GM12874 (cell line): Measurements from ENCODE around the gene RAE1.

ENCODE experiments used
- TF ChIP-seq, protein P1 (sequence below): IDR thresholded peaks from 2 replicates; pipeline ENCODE4 v1.5.1; 2011; ENCODE audit warnings: low read depth, mild to moderate bottlenecking, control low read depth, low read length, moderate library complexity; ENCODE audit not compliant: insufficient read depth

The RAE1 gene

GRCh38 chr20:57398231-57398821, 47.3 kb downstream of the RAE1 start:
- TF ChIP-seq, protein P1, sequence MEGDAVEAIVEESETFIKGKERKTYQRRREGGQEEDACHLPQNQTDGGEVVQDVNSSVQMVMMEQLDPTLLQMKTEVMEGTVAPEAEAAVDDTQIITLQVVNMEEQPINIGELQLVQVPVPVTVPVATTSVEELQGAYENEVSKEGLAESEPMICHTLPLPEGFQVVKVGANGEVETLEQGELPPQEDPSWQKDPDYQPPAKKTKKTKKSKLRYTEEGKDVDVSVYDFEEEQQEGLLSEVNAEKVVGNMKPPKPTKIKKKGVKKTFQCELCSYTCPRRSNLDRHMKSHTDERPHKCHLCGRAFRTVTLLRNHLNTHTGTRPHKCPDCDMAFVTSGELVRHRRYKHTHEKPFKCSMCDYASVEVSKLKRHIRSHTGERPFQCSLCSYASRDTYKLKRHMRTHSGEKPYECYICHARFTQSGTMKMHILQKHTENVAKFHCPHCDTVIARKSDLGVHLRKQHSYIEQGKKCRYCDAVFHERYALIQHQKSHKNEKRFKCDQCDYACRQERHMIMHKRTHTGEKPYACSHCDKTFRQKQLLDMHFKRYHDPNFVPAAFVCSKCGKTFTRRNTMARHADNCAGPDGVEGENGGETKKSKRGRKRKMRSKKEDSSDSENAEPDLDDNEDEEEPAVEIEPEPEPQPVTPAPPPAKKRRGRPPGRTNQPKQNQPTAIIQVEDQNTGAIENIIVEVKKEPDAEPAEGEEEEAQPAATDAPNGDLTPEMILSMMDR = no peak

DNA sequence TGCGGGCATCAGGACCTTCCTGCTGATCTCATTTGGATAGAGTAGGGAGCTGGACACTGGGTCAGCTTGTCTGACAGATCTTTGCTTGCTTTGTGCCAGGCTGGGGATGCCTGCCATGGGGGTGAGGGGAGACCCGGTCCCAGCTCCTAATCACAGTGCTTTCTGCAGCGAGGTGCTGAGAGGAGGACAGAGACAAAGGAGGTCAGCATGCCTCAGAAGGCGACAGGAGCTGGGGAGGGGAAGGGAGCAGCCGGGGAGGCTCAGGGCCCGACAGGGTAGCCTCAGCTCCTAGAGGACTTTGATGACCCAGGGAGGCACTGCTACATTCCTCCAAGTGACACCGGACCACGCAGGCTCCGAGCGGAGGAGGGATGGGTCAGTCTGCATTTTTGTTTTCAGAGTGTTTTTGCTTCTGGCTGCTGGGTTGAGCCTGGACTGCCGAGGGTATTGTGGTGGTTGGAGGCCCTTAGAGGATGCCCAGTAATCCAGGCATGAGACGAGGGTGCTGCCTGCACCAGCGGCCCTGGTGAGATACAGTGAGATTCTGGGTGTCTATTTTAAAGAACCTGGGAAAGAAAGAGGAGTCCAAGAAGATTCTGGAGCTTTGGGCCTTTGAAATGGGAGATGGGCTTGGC, 48.0 kb downstream of the RAE1 start:
- TF ChIP-seq, protein P1 = no peak

- TF ChIP-seq, protein P1 = no peak
Observed at GRCh38 chr20:57399587-57400155, 48.6 kb downstream of the RAE1 start.

DNA sequence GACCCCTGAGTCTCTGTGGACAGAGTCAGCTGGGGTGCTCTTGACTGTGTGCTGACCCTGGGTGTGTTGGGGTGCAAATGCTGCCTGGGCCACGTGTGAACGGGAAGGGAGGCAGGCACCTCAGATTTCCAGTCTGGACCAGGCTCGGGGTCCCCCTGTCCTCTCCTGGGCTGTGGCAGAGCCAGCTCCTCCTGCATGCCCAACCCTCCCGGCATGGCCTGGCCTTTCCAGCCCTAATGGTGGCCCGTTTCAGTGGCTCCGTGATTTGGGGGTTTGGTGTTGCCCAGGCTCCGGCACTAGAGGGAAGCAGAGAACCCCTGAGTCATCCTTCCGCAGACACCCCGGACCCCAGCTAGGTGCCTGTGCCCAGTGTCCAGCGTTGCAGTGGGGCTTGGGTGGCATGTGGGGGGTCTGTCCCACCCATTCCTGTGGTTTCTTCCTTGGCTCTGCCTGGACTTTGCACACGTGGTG, 49.2 kb downstream of the RAE1 start:
- TF ChIP-seq, protein P1 = peak; percentile 73

GRCh38 chr20:57400821-57401564, 49.9 kb downstream of the RAE1 start:
- TF ChIP-seq, protein P1 = no peak

GRCh38 chr20:57401565-57401918, 50.5 kb downstream of the RAE1 start:
- TF ChIP-seq, protein P1 = no peak
